Skin epidermis (tissue), 12 donors: ENCODE results near the gene PIAS1.
"Not testable (repeated sequence)": the region's sequence is repeated elsewhere in the genome, so short reads cannot be mapped to it uniquely, and the experiment has no call there.

Experiments used
- H3K27ac ChIP-seq, 21 experiments: fragments of 200-600 bp; sonication (generic) in 11 of 21; one replicate each; pipeline ENCODE4 v1.5.0; 2020; ENCODE audit warnings: mild to moderate bottlenecking in 3 of 21, inconsistent platforms in 2 of 21, moderate library complexity in 2 of 21
- H3K4me3 ChIP-seq, 7 experiments: fragments of 200-600 bp; sonication (generic) in 2 of 7; one replicate each; pipeline ENCODE4 v1.5.0; 2020; ENCODE audit warnings: inconsistent platforms in 2 of 7, mild to moderate bottlenecking in 2 of 7, moderate library complexity in 1 of 7

PIAS1 gene

DNA sequence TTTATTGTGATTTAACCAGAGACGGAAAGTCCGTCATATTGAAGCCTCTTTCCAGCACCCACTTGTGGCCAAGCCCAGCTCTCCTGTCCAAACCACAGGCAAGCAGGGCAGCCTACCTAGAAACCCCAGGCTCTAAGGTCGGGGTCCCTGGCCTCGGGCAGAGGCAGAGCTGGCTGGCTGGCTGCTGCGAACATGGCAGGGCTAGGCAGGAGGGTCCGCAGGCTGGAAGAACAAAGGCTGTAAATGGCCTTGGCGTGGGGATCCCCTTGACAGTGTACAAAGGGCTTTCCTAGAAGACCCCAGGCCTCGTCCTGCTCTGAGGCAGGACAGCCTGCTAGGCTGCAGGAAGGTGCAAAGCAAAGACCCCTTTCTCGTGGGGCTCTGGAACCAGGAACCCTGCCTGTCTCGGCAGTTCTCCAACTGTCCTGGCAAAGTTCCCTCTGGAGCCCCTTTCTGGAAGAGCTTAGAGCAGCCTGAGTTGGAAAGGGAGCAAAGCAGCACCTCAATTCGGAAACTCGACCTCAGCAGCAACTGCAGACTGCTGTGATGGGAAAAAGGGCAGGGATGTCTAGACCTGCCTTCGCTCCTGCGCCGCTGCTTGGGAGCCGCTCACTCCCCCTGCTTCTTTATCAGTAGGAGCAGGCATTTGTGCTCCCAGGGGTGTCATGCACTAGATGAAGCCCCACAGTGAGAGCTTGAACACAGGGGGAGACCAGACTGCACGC is 142.5 kb downstream of the PIAS1 start:
- H3K4me3 ChIP-seq, result no peak overlapping the region
- no peak overlapping the region for H3K27ac ChIP-seq

DNA sequence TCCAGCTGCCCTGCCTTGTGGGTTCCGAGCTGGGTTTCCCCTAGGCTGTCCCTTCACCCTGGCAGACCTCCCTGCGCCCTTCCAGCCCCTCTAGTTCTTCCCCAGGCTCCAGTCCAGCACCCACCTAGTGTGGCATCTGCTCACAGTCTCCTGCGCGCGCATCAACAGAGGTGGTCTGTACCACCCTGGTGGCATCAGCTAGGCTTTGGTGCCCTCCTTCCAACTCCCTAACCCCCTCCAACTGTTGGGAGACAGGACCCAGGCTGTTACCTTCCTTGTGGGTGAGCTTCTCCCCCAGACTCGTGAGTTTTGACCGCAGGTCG is 143.0 kb downstream of the PIAS1 start:
- Histone ChIP-seq H3K4me3 (no peak overlapping the region), H3K27ac (no peak overlapping the region)

DNA sequence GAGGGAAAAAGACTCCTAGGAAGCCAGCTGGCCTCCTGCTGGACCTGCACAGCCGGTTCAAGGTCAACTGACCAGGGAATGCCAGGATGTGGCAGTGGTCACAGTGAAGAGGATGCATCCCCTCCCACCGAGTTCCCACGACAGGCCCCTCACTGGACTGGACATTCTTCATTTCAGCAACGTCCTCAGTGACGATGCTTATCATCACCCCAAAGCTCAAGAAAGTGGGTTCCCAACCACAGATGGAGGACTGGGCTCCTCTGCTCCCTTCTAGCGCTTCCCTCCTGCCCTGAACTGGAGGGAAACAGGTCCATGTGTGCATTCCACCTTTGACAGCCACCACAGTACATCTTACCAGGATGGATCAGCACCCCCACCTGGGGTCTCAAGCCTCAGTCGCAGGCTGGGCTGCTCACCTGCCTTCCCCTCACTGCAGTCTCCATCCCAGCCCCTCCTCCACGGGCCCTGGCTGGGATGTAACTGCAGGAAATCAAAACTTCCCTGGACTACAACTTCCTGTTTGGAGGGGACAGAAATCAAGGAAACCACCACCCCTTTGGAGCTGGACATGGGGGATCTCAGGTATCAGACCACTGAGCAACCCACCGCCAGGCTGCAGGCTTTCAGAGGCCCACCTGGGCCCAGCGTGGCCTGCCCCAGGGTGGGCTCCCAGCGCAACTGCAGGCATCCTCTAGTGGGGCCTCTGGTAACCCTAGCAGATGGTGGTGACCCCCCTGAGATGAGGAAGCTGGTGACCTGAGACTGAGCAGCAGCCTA is 143.7 kb downstream of the PIAS1 start:
- H3K27ac ChIP-seq, result no peak overlapping the region
- H3K4me3 ChIP-seq, result no peak overlapping the region

DNA sequence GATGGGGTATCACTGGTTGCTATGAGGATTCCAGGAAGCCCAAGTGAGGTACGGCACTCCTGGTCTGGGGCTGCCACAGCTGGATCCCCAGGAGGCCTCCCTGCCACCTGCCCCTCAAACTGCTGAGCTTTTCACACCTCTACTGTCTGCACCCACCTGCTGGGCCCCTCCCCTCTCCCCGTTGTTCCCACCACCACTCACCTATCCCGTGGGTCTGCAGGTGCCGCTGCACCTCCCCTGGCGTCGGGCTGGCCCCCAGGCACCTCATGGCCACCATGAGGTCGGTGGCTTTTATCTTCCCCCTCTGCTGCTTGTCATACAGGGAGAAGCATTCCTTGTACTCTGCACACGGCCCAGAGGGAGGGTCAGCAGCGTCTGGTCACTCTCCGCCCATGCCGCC is 145.2 kb downstream of the PIAS1 start:
- Histone ChIP-seq H3K27ac (no peak overlapping the region), H3K4me3 (no peak overlapping the region)

DNA sequence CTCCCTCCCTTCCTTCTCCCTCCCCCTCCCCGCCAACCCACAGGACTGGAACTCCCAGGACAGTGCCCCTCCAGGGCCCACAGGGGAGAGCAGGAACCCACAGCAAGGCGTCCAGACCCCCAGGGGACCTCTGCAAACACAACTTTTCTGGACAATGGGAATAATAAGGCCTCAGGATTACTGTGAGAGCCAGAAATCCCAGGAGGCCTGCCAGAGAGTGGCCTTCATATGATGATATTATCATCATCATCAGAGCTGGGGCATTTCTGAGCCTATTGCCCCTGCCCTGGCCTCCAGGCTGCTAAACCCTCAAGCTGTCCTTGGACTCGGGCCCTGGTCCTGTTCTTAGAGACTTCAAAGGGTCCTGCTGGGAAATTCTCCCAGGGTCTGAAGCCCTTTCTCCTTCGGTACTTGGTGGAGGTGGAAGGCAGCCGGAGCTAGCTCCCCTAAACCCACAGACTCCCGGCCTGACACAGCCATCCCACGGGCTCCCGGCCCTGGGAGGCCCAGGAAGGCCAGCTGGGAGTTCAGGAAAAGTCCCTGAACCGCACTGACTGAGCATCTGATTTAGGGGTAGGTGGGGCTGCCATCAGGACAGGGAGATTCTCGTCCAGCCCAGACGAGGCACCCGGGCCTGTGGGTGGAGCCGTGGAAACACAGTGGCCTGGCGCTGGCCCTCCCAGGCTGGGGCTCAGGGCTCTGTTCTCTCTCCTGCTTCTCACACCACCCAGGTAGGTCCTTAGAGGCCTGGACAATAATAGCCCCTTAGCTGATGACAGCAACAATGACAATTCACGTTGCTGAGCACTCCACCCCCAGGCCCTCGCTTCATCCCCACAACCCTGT is 146.1 kb downstream of the PIAS1 start:
- Histone ChIP-seq H3K4me3 (no peak overlapping the region), H3K27ac (peak overlapping the region in 1 of 21 experiments; percentile 21)

DNA sequence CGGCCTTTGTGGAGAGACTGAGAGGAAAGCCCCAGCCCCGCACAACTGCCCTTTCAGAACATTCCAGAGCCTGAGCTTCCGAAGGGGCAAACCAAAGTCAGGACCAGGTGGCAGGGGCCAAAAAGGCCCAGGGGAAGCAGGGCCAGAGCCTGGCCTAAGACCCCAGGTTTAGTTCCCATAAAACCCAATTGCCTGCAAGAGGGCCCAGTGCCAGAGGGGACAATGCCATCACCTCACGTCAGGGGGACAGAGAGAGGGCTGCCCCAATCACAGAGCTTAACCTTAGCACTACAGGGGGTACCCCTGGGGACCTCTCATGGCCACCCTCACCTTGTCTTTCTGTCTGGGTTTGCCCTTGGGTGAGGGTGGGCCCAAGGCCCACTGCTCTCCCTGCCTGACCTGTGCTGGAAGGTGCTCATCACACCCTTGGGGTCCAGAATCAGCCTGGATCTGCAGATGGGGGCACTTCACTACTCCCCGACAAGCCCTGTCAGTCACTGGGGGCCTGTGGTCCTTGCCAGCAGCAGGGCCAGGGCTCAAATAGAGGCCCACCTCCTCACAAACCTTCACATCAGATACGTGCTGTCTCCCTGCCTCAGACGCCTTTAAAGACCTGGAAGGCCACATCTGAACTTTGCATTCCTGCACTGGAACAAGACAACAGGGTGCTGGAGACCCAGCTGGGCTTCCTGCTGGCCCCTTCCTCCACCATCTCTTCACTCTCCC is 147.2 kb downstream of the PIAS1 start:
- Histone ChIP-seq H3K27ac (no peak overlapping the region), H3K4me3 (no peak overlapping the region)

DNA sequence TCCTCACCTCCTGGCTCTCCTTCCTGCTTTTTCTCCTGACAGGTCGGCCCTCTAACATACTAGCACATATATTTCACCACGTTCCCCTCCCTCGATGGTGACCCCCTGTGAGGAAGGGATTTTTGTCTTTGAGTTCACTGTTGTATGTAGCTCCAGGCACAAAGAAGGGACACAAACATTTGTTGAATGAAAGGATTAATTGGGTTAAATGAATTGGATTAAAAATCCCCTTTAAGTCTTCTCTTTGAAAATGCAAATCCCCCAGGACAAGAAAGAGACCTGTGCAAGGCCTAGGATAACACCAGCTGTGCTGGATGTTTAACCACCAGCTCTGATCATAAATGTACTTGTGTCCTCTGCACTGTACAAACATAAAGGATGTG is 147.8 kb downstream of the PIAS1 start:
- Histone ChIP-seq H3K27ac (no peak overlapping the region), H3K4me3 (no peak overlapping the region)

DNA sequence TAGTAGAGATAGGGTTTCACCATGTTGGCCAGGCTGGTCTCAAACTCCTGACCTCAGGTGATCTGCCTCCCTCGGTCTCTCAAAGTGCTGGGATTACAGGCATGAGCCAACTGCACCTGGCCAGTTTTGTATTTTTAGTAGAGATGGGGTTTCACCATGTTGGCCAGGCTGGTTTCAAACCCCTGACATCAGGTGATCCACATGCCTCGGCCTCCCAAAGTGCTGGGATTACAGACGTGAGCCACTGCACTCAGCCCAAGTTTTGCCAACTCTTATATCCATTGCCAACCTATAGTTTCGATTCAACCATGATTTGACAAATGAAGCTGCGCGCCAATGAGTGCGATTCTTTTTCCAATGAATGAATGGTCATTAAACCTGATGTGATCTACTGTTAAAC is 148.9 kb downstream of the PIAS1 start:
- not testable (repeated sequence) for H3K4me3 ChIP-seq, H3K27ac ChIP-seq

DNA sequence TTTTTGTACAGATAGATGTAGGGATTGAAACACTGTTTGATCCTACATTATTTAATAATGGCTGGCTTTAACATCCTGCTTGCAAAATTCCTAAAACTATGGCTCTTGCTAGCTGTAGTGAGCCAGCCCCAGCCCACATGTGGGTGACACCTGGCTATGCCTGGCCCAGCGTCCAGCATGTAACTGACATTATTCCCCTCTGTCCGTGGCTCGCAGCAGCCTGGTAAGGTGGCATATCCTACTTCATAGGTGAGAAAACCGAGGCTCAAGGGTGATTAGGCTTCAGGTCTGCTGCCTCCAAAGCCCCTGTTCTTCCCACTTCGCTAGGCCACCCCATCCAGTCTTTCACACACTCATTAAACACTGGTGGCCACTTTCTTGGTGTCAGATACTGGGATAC is 149.4 kb downstream of the PIAS1 start:
- no peak overlapping the region for H3K4me3 ChIP-seq
- no peak overlapping the region for H3K27ac ChIP-seq

DNA sequence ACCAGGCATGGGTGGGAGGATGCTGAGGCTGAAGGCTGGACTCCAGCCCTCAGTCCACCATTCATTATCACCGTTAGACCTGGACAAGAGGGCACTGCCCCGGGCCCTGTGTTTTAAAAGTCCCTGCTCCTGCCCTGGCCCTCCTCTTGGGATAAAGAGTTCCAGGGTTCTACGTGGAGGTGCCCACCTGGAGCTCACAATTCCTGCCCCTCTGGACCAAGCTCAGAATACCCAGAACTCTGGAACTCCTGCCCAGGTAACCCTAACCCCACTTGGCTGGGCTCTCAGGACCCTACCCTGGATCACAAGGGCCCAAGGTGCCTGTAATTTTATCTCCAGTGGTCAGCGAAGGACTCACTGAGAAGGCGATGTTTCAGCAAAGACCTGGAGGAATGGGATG is 149.8 kb downstream of the PIAS1 start:
- no peak overlapping the region for H3K27ac ChIP-seq
- H3K4me3 ChIP-seq, result no peak overlapping the region

DNA sequence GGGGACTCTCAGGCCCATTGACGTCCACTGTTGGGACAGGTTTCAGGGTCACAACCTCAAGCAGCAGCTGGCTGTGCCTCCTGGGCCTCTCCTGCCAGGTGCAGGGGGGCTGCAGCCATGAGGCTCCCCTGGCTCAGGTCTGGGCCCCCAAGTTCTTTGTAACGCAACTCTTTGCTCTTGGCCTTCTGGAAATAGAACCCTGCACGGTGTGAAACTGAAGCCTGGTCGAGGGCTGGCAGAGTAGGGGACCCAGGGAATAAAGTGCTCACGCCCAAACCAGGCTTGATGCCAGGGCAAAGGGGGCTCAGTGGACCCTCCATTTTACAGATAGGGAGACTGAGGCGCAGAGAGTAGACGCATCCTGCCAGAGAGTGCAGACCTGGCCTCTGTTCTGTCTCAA is 150.2 kb downstream of the PIAS1 start:
- Histone ChIP-seq H3K4me3 (peak overlapping the region in 2 of 7 experiments; percentile 1 to 15), H3K27ac (peak overlapping the region in 3 of 21 experiments; percentile 52 to 67 (median 53))

DNA sequence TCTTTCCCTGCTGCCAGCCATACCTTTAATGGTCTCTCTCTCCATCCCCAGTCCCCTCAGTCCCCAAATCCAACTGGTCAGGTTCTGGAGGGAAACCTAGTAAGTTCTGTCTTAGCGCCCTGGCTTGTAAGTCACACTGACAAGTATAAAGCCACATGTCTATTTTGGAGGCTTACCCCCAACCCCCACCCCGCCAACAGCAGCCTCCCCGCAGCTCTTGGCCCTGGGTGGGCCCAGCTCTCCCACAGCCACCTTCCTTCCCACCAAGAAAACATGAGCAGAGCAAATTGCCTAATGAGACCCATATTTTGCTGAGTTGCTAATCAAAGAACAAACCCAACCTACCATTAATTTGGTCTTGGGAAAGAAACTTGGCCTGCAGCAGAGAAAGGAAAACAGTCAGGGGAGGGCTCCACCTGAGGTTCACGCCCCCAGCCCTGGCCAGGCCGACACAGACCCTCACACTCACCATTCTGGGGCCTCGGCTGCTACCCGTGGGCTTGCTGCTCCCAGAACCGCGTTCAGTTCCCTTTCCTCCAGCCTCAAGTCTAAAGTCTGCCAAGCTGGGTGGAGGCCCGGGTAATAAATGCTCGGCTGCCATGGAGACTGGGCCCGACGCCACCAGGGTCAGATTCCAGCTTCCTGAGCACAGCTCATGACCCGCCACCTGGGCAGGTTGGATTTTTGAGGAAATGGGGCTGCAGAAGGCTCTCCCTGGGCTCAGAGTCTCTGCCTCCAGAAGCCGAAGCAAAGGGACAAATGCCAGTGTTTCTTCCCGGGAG is 150.9 kb downstream of the PIAS1 start, which contains the start of gene CALML4:
CALML4 (minus strand) TSS at position 557 of the 782 bp plus-strand sequence; CDS start at position 472, 85 bp downstream.
- Histone ChIP-seq H3K27ac (peak within 1 kb of the TSS in 20 of 21 experiments; percentile 27 to 76 (median 58)), H3K4me3 (peak within 1 kb of the TSS in 2 of 7 experiments; percentile 1 to 15)

DNA sequence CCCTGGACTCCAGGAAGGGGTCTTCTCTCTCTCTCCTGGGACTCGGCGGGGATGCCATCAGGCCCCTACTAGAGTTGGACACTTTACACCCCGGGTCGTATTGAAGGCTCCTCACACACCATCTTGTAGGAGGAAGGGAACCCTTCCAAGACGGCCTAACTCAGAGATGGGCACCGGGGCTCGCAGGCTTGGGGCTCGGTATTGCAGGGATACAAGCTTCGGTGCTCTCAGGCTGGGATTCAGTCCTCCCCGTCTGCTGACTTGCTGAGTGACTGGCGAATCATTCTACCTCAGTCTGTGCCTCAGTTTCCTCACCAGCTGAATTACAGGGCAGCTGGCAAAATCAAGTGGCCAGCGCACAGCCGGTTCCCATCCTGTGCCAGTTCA is 151.4 kb downstream of the PIAS1 start:
- peak overlapping the region in 19 of 21 experiments; percentile 8 to 76 (median 56) for H3K27ac ChIP-seq
- H3K4me3 ChIP-seq, result peak overlapping the region in 2 of 7 experiments; percentile 1 to 15

DNA sequence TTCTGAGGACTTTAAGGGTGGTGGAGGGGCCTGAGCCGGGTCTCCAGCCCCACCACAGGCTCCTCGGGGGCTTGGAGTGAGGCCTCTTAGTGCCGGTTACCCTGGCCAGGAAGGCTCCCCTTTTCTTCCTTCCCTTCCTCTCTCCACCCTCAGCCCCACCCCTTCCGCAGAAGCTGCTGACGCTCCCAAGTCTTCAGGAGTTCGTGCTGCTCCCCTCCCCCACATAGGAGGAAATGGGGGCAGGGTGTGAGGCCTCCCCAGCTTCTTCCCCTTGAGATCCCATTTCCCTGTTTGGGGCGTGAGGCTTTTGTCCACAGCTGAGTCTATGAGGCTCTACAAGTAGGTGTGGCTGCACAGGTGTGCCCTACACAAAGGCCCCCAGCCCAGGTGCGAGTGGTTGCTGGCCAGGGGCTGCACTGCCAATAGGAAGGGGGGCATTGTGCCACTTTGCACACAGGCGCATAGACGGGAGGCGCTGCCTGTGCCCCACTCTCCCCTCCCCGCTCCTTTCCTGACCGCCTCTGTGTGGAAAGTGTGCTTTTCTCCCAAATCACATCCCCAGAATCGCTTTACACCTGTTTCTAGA is 151.9 kb downstream of the PIAS1 start:
- peak overlapping the region in 1 of 7 experiments; percentile 15 for H3K4me3 ChIP-seq
- H3K27ac ChIP-seq, result peak overlapping the region in 18 of 21 experiments; percentile 8 to 76 (median 58)

DNA sequence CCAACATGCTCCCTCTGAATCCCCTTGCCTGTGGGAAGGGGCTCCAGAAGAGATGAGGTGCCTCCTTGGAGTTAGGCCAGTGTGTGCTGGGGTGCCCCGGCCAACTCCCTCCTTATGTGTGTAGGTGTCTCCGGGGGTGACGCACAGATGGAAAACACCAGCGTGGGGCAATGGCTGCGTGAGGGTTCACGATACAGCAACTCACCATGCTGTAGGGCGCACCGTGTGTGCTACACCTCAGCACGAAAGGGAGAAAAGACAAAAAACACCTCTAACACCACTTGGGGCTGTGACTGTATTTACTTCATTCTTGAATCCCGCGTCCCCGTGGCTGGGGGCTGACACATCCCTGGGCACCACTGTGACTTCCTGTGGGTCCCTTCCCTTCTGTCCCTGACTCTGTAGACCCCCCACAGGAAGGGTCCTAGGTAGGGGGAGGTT is 152.6 kb downstream of the PIAS1 start:
- Histone ChIP-seq H3K4me3 (no peak overlapping the region), H3K27ac (peak overlapping the region in 3 of 21 experiments; percentile 67 to 72 (median 71))

DNA sequence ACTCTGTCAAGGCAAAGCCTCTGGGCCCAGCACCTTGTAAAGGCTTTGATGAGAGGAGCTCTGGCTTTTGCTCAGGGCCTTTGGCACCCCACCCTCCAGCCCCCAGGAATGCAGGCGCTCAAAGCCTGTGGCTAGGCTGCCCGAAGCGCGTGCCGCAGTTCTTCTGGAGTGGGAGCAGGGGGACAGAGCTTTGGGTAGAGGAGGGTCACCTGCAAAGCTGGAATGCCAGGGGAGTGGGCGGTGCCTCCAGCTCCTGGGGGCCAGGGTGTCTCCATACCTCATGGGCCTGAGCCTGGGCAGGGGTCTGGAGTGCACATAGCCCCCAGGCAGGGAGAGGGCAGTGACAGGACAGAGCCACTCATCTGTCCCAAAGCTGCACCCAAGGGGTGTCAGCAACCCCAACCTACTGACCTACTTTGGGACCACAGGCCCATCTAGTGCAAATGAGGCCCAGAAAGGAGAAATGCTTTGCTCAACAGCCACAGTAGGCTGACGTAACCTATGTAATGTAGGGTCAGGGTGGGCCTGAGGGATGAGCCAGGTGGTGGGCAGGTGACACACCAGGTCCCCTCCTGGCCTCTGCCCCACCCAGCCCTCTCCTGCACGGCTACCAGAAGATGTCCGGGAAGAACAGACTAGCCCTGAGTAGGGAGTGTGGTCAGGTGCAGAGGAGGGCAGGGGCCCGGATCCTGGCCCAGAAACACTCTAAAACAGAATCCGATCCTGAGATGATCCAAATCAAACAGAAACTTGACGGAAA is 153.2 kb downstream of the PIAS1 start:
- no peak overlapping the region for H3K4me3 ChIP-seq
- H3K27ac ChIP-seq, result peak overlapping the region in 1 of 21 experiments; percentile 72

DNA sequence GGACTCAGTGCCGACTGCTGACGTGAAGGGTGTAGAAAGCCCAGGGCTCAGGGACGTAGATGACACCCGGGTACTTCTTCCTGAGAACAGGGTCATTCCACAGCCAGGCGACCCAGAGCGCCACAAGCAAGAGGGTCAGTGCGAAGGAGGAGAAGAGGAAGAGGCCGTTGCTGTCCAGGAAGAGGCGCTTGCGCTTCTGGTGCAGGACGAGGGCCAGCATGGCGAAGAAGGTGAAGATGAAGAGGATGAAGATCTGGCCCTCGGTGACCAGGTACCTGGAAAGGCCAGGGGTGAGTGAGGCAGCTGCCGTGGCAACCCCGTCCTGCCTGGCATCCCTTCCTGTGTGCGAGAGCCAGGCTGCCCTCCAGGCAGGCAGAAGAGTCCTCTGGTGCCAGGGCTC is 154.0 kb downstream of the PIAS1 start:
- Histone ChIP-seq H3K4me3 (no peak overlapping the region), H3K27ac (peak overlapping the region in 1 of 21 experiments; percentile 26)
